ENCODE data around the gene LRRC4B. TPM values are rescaled to one million over a fixed set of nuclear protein-coding genes. Genes with fewer than 3 reads are reported as not detected.

Gene LRRC4B
- total and polyA plus RNA-seq, 2 experiments from 2014 or later = 2.1 to 6.0 TPM

DNA sequence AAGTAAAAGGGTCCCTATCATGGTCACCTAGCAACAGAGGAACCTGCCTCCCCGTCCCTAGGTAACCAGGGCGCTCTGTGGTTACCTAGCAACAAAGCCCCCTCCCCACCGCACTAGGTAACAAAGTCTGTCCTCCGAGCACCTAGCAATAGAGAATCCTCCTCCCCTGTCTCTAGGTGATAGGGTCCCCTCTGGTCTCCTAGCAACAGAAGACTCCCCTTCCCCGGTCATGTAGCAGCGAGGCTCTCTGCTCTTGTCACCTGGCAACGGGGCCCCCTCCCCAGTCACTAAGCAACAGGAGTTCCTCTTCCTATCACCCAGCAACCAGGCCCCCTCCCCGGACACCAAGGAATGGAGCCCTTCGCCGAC, 57.6 kb downstream of the LRRC4B start:
- Histone ChIP-seq H4K20me1 (ENCODE audit: insufficient read depth, poor library complexity, severe bottlenecking) (no peaks in the 10 kb centered on the region), H3K27ac (peak overlapping the region; percentile 14), H3K4me1 (ENCODE audit: insufficient read depth) (peaks cover 5% of the 10 kb centered on the region), H2AFZ (peak overlapping the region; percentile 17), H3K9me2 (replicated peaks; ENCODE audit: insufficient read depth) (no peaks in the 10 kb centered on the region), H3K27me3 (no peaks in the 10 kb centered on the region), H3K4me3 (peak overlapping the region; percentile 17), H3K36me3 (replicated peaks; ENCODE audit: insufficient read depth, low read depth) (no peaks in the 10 kb centered on the region), H3K4me2 (peak overlapping the region; percentile 84), H3K9me3 (ENCODE audit: low read depth) (no peaks in the 10 kb centered on the region), H3K79me2 (no peaks in the 10 kb centered on the region)
- no peak for TF ChIP-seq EZH2phosphoT487 (IDR thresholded peaks at IDR 0.05; ENCODE audit: low read depth, severe bottlenecking, unreplicated experiment)
- no peak for TF ChIP-seq EZH2 (IDR thresholded peaks at IDR 0.05; ENCODE audit: borderline replicate concordance)
- TF ChIP-seq, protein P1, sequence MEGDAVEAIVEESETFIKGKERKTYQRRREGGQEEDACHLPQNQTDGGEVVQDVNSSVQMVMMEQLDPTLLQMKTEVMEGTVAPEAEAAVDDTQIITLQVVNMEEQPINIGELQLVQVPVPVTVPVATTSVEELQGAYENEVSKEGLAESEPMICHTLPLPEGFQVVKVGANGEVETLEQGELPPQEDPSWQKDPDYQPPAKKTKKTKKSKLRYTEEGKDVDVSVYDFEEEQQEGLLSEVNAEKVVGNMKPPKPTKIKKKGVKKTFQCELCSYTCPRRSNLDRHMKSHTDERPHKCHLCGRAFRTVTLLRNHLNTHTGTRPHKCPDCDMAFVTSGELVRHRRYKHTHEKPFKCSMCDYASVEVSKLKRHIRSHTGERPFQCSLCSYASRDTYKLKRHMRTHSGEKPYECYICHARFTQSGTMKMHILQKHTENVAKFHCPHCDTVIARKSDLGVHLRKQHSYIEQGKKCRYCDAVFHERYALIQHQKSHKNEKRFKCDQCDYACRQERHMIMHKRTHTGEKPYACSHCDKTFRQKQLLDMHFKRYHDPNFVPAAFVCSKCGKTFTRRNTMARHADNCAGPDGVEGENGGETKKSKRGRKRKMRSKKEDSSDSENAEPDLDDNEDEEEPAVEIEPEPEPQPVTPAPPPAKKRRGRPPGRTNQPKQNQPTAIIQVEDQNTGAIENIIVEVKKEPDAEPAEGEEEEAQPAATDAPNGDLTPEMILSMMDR (IDR thresholded peaks at IDR 0.05; ENCODE audit: poor library complexity) = no peak
- WGBS (ENCODE audit: low lambda C conversion rate, missing lambda C conversion rate) = 4% methylated on average over 10 of the region's 10 CpGs
- no peak for DNase-seq (ENCODE audit: low spot score)

DNA sequence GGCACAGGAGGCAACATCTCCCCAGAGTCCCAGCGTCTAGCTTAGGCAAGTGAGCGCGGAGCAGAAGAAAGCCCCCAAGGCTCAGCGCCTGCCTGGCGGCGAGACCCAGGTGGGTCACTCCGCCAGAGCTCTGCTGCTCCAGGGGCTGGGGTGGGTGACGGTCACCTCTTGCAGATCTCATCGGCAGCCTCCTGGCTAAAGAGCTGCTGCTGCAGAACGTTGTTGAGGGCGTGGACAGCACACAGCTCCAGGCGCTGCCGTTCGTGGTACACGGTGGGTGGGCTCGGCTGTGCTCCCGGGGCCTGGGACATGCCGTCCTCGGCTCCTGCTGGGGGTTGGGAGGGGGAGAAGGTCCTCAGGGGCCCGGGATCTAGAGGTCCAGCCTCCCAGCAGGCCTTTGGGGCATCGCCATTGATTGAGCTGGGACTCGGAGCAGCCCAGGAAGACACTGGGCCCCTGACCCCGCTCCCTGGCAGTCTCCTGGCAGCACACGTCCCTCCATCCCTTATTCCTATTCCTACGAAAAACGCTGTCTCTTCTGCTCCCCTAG, 58.0 kb downstream of the LRRC4B start:
- H4K20me1 ChIP-seq (ENCODE audit: insufficient read depth, poor library complexity, severe bottlenecking) = no peaks in the 10 kb centered on the region
- H3K79me2 ChIP-seq = no peaks in the 10 kb centered on the region
- H3K9me2 ChIP-seq (replicated peaks; ENCODE audit: insufficient read depth) = no peaks in the 10 kb centered on the region
- H3K9me3 ChIP-seq (ENCODE audit: low read depth) = no peaks in the 10 kb centered on the region
- H3K4me1 ChIP-seq (ENCODE audit: insufficient read depth) = peaks cover 5% of the 10 kb centered on the region
- TF ChIP-seq EZH2phosphoT487 (IDR thresholded peaks at IDR 0.05; ENCODE audit: low read depth, severe bottlenecking, unreplicated experiment) = no peak
- TF ChIP-seq, protein P1 (IDR thresholded peaks at IDR 0.05; ENCODE audit: poor library complexity) = no peak
- TF ChIP-seq EZH2 (IDR thresholded peaks at IDR 0.05; ENCODE audit: borderline replicate concordance) = no peak
- H3K36me3 ChIP-seq (replicated peaks; ENCODE audit: insufficient read depth, low read depth) = no peaks in the 10 kb centered on the region
- 67% methylated on average over 23 of the region's 26 CpGs for WGBS (ENCODE audit: low lambda C conversion rate, missing lambda C conversion rate)
- peak overlapping the region; percentile 14 for H3K27ac ChIP-seq
- no peak for DNase-seq (ENCODE audit: low spot score)
- H3K4me2 ChIP-seq = peak overlapping the region; percentile 84
- no peaks in the 10 kb centered on the region for H3K27me3 ChIP-seq
- peak overlapping the region; percentile 17 for H2AFZ ChIP-seq
- peak overlapping the region; percentile 17 for H3K4me3 ChIP-seq

DNA sequence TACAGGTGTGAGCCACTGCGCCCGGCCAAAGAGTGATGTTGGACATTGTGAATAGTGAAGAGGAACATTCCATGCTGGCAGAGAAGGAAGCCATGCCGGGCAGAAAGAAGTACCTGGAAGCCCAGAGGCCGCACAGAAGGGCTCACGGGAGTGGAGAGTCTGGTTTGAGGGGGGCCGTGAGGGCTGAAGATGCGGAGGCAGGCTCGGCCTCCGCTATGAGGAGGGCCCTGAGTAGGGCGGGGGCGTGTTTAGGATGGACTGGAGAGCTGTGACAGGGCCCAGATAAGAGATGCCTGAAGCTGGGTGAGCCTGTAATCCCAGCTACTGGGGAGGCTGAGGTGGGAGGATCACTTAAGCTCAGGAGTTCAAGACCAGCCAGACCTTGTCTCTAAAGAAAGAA, 58.9 kb downstream of the LRRC4B start:
- H3K79me2 ChIP-seq = no peaks in the 10 kb centered on the region
- DNase-seq (ENCODE audit: low spot score) = no peak
- no peak overlapping the region for H3K4me2 ChIP-seq
- H2AFZ ChIP-seq = no peak overlapping the region
- no peak for TF ChIP-seq EZH2phosphoT487 (IDR thresholded peaks at IDR 0.05; ENCODE audit: low read depth, severe bottlenecking, unreplicated experiment)
- TF ChIP-seq, protein P1 (IDR thresholded peaks at IDR 0.05; ENCODE audit: poor library complexity) = no peak
- no peak for TF ChIP-seq EZH2 (IDR thresholded peaks at IDR 0.05; ENCODE audit: borderline replicate concordance)
- H3K4me3 ChIP-seq = no peak overlapping the region
- H3K9me2 ChIP-seq (replicated peaks; ENCODE audit: insufficient read depth) = no peaks in the 10 kb centered on the region
- no peaks in the 10 kb centered on the region for H4K20me1 ChIP-seq (ENCODE audit: insufficient read depth, poor library complexity, severe bottlenecking)
- no peaks in the 10 kb centered on the region for H3K9me3 ChIP-seq (ENCODE audit: low read depth)
- no peaks in the 10 kb centered on the region for H3K36me3 ChIP-seq (replicated peaks; ENCODE audit: insufficient read depth, low read depth)
- no peaks in the 10 kb centered on the region for H3K27me3 ChIP-seq
- 93% methylated on average over 11 of the region's 11 CpGs for WGBS (ENCODE audit: low lambda C conversion rate, missing lambda C conversion rate)
- H3K4me1 ChIP-seq (ENCODE audit: insufficient read depth) = peaks cover 5% of the 10 kb centered on the region
- no peak overlapping the region for H3K27ac ChIP-seq

All from hepatocyte (in vitro differentiated cells).